Keratinocyte (primary cell): ENCODE results near the gene NMT2.

Experiments used
- CTCF ChIP-seq, 3 experiments: IDR thresholded peaks in 1 of 3; conservative IDR thresholded peaks in 1 of 3; optimal IDR thresholded peaks in 1 of 3; 2 replicates in 2 of 3; 3 replicates in 1 of 3; pipeline versions ENCODE3 to v1.5.1; 2011; ENCODE audit warnings: low read length in 3 of 3, mild to moderate bottlenecking in 3 of 3, moderate library complexity in 2 of 3, control low read depth in 1 of 3, inconsistent platforms in 1 of 3; ENCODE audit not compliant: insufficient read depth in 2 of 3; ENCODE audit errors: extremely low read depth in 1 of 3
- EZH2 ChIP-seq: IDR thresholded peaks from one replicate; pipeline ENCODE4 v1.6.1; 2012; ENCODE audit warnings: inconsistent platforms, mild to moderate bottlenecking, low read length, moderate library complexity

- TF ChIP-seq CTCF (optimal IDR thresholded peaks at IDR 0.05 in 1 of 3, IDR thresholded peaks at IDR 0.05 in 1 of 3, conservative IDR thresholded peaks at IDR 0.05 in 1 of 3; ENCODE audit: extremely low read depth in 1 of 3, insufficient read depth in 2 of 3, low read length in 3 of 3) (no peak), EZH2 (no peak)
Measured at GRCh38 chr10:15124190-15124589, 44.3 kb downstream of the NMT2 start.
